ENCODE data around the gene TGIF2.

Gene TGIF2

GRCh38 chr20:36573798-36574365 is 485 bp downstream of the TGIF2 start (continued):
- TF ChIP-seq, protein P1, sequence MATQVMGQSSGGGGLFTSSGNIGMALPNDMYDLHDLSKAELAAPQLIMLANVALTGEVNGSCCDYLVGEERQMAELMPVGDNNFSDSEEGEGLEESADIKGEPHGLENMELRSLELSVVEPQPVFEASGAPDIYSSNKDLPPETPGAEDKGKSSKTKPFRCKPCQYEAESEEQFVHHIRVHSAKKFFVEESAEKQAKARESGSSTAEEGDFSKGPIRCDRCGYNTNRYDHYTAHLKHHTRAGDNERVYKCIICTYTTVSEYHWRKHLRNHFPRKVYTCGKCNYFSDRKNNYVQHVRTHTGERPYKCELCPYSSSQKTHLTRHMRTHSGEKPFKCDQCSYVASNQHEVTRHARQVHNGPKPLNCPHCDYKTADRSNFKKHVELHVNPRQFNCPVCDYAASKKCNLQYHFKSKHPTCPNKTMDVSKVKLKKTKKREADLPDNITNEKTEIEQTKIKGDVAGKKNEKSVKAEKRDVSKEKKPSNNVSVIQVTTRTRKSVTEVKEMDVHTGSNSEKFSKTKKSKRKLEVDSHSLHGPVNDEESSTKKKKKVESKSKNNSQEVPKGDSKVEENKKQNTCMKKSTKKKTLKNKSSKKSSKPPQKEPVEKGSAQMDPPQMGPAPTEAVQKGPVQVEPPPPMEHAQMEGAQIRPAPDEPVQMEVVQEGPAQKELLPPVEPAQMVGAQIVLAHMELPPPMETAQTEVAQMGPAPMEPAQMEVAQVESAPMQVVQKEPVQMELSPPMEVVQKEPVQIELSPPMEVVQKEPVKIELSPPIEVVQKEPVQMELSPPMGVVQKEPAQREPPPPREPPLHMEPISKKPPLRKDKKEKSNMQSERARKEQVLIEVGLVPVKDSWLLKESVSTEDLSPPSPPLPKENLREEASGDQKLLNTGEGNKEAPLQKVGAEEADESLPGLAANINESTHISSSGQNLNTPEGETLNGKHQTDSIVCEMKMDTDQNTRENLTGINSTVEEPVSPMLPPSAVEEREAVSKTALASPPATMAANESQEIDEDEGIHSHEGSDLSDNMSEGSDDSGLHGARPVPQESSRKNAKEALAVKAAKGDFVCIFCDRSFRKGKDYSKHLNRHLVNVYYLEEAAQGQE (tag by site-specific recombination; IDR thresholded peaks at IDR 0.05): no peak
- TF ChIP-seq ZNF23 (tag by site-specific recombination; IDR thresholded peaks at IDR 0.05; ENCODE audit: borderline replicate concordance): no peak
- TF ChIP-seq SP7 (tag by site-specific recombination; IDR thresholded peaks at IDR 0.05): peak; percentile 21; the same call in 1 of the 2 replicates
- TF ChIP-seq ZNF311 (tag by site-specific recombination; IDR thresholded peaks at IDR 0.05; ENCODE audit: borderline replicate concordance): no peak
- no peak for TF ChIP-seq ZNF654 (tag by site-specific recombination; IDR thresholded peaks at IDR 0.05; ENCODE audit: low read depth)
- 0 out of 2 replicates have a peak, but pooled peaks have one; percentile 24 for TF ChIP-seq ZXDB (tag by site-specific recombination; IDR thresholded peaks at IDR 0.05)
- no peak for TF ChIP-seq ZNF747 (tag by site-specific recombination; IDR thresholded peaks at IDR 0.05)
- TF ChIP-seq IKZF3 (tag by site-specific recombination; IDR thresholded peaks at IDR 0.05): no peak
- TF ChIP-seq ZNF138 (tag by site-specific recombination; IDR thresholded peaks at IDR 0.05; ENCODE audit: borderline replicate concordance): no peak
- no peak for TF ChIP-seq ZNF391 (tag by site-specific recombination; IDR thresholded peaks at IDR 0.05; ENCODE audit: borderline replicate concordance, low read depth)
- no peak for TF ChIP-seq HOXA7 (CRISPR knock-in tag; IDR thresholded peaks at IDR 0.05; ENCODE audit: borderline replicate concordance)
- TF ChIP-seq ZNF76 (tag by site-specific recombination; IDR thresholded peaks at IDR 0.05; ENCODE audit: borderline replicate concordance, low read depth): no peak
- TF ChIP-seq ZNF629 (tag by site-specific recombination; IDR thresholded peaks at IDR 0.05): no peak
- no peak for TF ChIP-seq ZNF112 (tag by site-specific recombination; IDR thresholded peaks at IDR 0.05)
- no peak for TF ChIP-seq HOXD13 (CRISPR knock-in tag; IDR thresholded peaks at IDR 0.05; ENCODE audit: borderline replicate concordance)
- TF ChIP-seq ZNF623 (tag by site-specific recombination; IDR thresholded peaks at IDR 0.05): no peak
- TF ChIP-seq OVOL3 (tag by site-specific recombination; IDR thresholded peaks at IDR 0.05): no peak
- TF ChIP-seq, protein P2, sequence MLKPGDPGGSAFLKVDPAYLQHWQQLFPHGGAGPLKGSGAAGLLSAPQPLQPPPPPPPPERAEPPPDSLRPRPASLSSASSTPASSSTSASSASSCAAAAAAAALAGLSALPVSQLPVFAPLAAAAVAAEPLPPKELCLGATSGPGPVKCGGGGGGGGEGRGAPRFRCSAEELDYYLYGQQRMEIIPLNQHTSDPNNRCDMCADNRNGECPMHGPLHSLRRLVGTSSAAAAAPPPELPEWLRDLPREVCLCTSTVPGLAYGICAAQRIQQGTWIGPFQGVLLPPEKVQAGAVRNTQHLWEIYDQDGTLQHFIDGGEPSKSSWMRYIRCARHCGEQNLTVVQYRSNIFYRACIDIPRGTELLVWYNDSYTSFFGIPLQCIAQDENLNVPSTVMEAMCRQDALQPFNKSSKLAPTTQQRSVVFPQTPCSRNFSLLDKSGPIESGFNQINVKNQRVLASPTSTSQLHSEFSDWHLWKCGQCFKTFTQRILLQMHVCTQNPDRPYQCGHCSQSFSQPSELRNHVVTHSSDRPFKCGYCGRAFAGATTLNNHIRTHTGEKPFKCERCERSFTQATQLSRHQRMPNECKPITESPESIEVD (tag by site-specific recombination; IDR thresholded peaks at IDR 0.05): no peak
- TF ChIP-seq ZNF707 (tag by site-specific recombination; IDR thresholded peaks at IDR 0.05): no peak
- no peak for TF ChIP-seq ZFP3 (tag by site-specific recombination; IDR thresholded peaks at IDR 0.05; ENCODE audit: low read depth)
- TF ChIP-seq ZNF776 (tag by site-specific recombination; IDR thresholded peaks at IDR 0.05; ENCODE audit: borderline replicate concordance): no peak
- 0 out of 2 replicates have a peak, but pooled peaks have one; percentile 59 for TF ChIP-seq BCL11A (tag by site-specific recombination; IDR thresholded peaks at IDR 0.05; ENCODE audit: low read depth)
- TF ChIP-seq ZNF175 (tag by site-specific recombination; IDR thresholded peaks at IDR 0.05): no peak
- no peak for TF ChIP-seq ZNF132 (tag by site-specific recombination; IDR thresholded peaks at IDR 0.05; ENCODE audit: borderline replicate concordance)
- no peak for TF ChIP-seq ZBTB6 (tag by site-specific recombination; IDR thresholded peaks at IDR 0.05)
- TF ChIP-seq GLI4 (tag by site-specific recombination; IDR thresholded peaks at IDR 0.05): no peak
- TF ChIP-seq, protein P3, sequence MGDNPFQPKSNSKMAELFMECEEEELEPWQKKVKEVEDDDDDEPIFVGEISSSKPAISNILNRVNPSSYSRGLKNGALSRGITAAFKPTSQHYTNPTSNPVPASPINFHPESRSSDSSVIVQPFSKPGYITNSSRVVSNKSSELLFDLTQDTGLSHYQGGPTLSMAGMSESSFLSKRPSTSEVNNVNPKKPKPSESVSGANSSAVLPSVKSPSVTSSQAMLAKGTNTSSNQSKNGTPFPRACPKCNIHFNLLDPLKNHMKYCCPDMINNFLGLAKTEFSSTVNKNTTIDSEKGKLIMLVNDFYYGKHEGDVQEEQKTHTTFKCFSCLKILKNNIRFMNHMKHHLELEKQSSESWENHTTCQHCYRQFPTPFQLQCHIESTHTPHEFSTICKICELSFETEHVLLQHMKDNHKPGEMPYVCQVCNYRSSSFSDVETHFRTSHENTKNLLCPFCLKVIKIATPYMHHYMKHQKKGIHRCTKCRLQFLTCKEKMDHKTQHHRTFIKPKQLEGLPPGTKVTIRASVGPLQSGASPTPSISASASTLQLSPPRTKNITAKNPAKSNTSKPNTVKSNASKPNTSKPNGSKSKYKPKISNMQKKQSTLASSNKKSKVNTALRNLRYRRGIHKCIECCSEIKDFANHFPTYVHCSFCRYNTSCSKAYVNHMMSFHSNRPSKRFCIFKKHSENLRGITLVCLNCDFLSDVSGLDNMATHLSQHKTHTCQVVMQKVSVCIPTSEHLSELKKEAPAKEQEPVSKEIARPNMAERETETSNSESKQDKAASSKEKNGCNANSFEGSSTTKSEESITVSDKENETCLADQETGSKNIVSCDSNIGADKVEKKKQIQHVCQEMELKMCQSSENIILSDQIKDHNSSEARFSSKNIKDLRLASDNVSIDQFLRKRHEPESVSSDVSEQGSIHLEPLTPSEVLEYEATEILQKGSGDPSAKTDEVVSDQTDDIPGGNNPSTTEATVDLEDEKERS (tag by site-specific recombination; IDR thresholded peaks at IDR 0.05): no peak
- TF ChIP-seq ZNF701 (tag by site-specific recombination; IDR thresholded peaks at IDR 0.05): no peak
- TF ChIP-seq ZNF350 (tag by site-specific recombination; IDR thresholded peaks at IDR 0.05): no peak
- TF ChIP-seq ZSCAN16 (tag by site-specific recombination; IDR thresholded peaks at IDR 0.05): peak; percentile 57; the same call in 1 of the 2 replicates
- no peak for TF ChIP-seq ZNF404 (tag by site-specific recombination; IDR thresholded peaks at IDR 0.05)
